ENCODE data around the gene CIB4.

DNA sequence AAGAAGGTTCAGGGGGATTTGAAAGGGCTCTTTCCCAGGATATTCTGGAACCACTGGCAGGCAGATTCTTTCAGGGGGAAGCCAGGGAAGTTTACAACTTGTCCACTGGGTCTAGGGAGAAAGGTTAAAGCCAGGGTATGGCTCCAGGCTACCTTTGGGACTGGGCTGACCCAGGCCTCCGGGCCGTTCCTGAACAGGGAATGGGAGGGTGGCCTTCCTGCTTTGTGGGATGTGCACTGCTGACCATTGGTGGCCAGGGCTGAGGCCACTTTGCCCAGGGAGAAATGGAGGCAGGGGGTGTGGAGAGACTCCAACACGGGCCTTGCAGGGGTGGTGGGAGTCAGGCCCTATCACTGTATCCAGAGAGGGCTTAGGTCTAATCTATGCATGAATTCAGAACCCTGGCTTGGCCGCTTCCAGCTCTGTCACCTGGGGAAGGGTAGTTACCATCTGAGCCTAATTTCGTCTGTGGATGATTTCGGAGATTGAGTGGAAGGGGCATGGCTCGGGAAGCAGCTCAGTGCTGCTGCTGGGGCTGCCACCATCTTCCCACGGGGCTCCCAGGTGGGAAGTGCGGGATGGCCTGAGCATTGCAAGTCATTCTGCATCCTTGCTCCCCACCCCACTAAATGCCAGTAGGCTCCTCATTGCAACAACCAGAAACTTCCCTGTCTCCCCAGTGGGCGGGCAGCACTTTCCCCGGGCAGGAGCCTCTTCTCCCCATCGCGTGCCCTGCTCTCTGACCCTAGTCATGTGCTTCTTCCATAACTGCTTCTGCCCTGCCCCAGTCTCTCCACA is 106.1 kb downstream of the CIB4 start:
- TF ChIP-seq CREB1 (CRISPR knock-in tag; IDR thresholded peaks at IDR 0.05): no peak
- TF ChIP-seq, protein P1, sequence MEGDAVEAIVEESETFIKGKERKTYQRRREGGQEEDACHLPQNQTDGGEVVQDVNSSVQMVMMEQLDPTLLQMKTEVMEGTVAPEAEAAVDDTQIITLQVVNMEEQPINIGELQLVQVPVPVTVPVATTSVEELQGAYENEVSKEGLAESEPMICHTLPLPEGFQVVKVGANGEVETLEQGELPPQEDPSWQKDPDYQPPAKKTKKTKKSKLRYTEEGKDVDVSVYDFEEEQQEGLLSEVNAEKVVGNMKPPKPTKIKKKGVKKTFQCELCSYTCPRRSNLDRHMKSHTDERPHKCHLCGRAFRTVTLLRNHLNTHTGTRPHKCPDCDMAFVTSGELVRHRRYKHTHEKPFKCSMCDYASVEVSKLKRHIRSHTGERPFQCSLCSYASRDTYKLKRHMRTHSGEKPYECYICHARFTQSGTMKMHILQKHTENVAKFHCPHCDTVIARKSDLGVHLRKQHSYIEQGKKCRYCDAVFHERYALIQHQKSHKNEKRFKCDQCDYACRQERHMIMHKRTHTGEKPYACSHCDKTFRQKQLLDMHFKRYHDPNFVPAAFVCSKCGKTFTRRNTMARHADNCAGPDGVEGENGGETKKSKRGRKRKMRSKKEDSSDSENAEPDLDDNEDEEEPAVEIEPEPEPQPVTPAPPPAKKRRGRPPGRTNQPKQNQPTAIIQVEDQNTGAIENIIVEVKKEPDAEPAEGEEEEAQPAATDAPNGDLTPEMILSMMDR (IDR thresholded peaks at IDR 0.05): no peak
- TF ChIP-seq TCF7 (CRISPR knock-in tag; IDR thresholded peaks at IDR 0.05; ENCODE audit: low read depth): no peak

Data from WTC11 (cell line).